HCT116 (cell line): Measurements from ENCODE around the gene BICD2. TPM values are rescaled to one million over a fixed set of nuclear protein-coding genes. Genes with fewer than 3 reads are reported as not detected.

ENCODE experiments used
- ATAC-seq: fragments of 200-7000 bp; cut with Tn5 transposase; 2 replicates; pipeline ENCODE4 v1.9.1; 2020; ENCODE audit warnings: mild to moderate bottlenecking, moderate library complexity
- BruUV-seq: library from RNA; stranded (reverse); fragments of 400-500 nt; replicated peaks from 2 replicates; lab custom pipeline; 2021; lab: Mats Ljungman, UMichigan
- CTCF ChIA-PET: fragments of 300-600 bp; sonication (Branson Sonifier 250); formaldehyde crosslinking; loops from one replicate; lab custom pipeline; 2021; ENCODE audit warnings: antibody characterized with exemption; lab: Charles Lee
- POLR2A ChIA-PET: fragments of 300-600, 350-600 bp; sonication (Branson Sonifier 250); formaldehyde crosslinking; loops from one replicate; lab custom pipeline; 2021; ENCODE audit warnings: antibody characterized with exemption; lab: Charles Lee
- RAD21 ChIA-PET, 2 experiments: fragments of 300-600 bp; sonication (Branson Sonifier 250); formaldehyde crosslinking; loops; one replicate each; lab custom pipeline; 2023; ENCODE audit warnings: low total read pairs in 2 of 2; ENCODE audit not compliant: uncharacterized antibody in 2 of 2, unreplicated experiment in 2 of 2, low non-redundant PET in 1 of 2; lab: Charles Lee
- DNase-seq: peaks from one replicate; pipeline ENCODE4 v3.0.0-alpha.2; 2010; ENCODE audit warnings: low read depth, low spot score
- H2AFZ ChIP-seq: fragments of 200-600 bp; shearing (Covaris generic), sonication (generic); 2 replicates; pipeline ENCODE4 v1.6.1; 2017; ENCODE audit warnings: low read depth, mixed run types, mixed read lengths, antibody characterized with exemption, low read length; ENCODE audit not compliant: poor library complexity, severe bottlenecking
- H3K27ac ChIP-seq: 2 replicates; pipeline ENCODE4 v1.5.1; 2012; ENCODE audit warnings: low read depth, low read length
- H3K27me3 ChIP-seq: fragments of 200-600 bp; sonication (generic); 2 replicates; pipeline ENCODE4 v1.6.1; 2016; ENCODE audit warnings: mixed run types, low read length, mixed read lengths; ENCODE audit not compliant: insufficient read depth
- H3K36me3 ChIP-seq, 2 experiments: fragments of 200-500 bp in 1 of 2; fragments of 200-600 bp in 1 of 2; sonication (Bioruptor generic) in 1 of 2; sonication (generic) in 1 of 2; 2 replicates each; pipeline versions ENCODE4 v1.5.1 to v1.6.1; 2014 to 2016; ENCODE audit warnings: low read length in 2 of 2, inconsistent platforms in 1 of 2, mixed read lengths in 1 of 2, mixed run types in 1 of 2; ENCODE audit not compliant: insufficient read depth in 2 of 2, control insufficient read depth in 1 of 2
- H3K4me1 ChIP-seq, 2 experiments: fragments of 200-600 bp in 1 of 2; sonication (generic) in 1 of 2; 2 replicates each; pipeline versions ENCODE4 v1.5.1 to v1.6.1; 2012 to 2017; ENCODE audit warnings: low read length in 2 of 2, inconsistent platforms in 1 of 2, mild to moderate bottlenecking in 1 of 2, mixed read lengths in 1 of 2, mixed run types in 1 of 2, moderate library complexity in 1 of 2; ENCODE audit not compliant: insufficient read depth in 2 of 2, control insufficient read depth in 1 of 2
- H3K4me2 ChIP-seq: fragments of 200-600 bp; sonication (generic); 2 replicates; pipeline ENCODE4 v1.6.1; 2017; ENCODE audit warnings: mixed run types, low read length, mixed read lengths
- H3K4me3 ChIP-seq, 2 experiments: fragments of 200-600 bp in 1 of 2; sonication (generic) in 1 of 2; replicated peaks in 1 of 2; 2 replicates each; pipeline ENCODE4 v1.5.1; 2011 to 2016; ENCODE audit warnings: low read length in 2 of 2, control low read depth in 1 of 2, low read depth in 1 of 2, mild to moderate bottlenecking in 1 of 2, mixed read lengths in 1 of 2, mixed run types in 1 of 2
- H3K79me2 ChIP-seq: fragments of 200-600 bp; sonication (generic); 2 replicates; pipeline ENCODE4 v1.6.1; 2017; ENCODE audit warnings: mild to moderate bottlenecking, mixed run types, low read length, moderate library complexity, mixed read lengths; ENCODE audit not compliant: insufficient read depth
- H3K9ac ChIP-seq: fragments of 200-600 bp; sonication (generic); 2 replicates; pipeline ENCODE4 v1.6.1; 2016; ENCODE audit warnings: low read length, mixed read lengths
- H3K9me2 ChIP-seq: fragments of 200-600 bp; sonication (generic), shearing (Covaris generic); 2 replicates; pipeline ENCODE4 v1.6.1; 2017; ENCODE audit warnings: mixed run types, mild to moderate bottlenecking, moderate library complexity; ENCODE audit not compliant: insufficient read depth
- H3K9me3 ChIP-seq, 2 experiments: fragments of 200-500 bp in 1 of 2; fragments of 200-600 bp in 1 of 2; sonication (Bioruptor generic) in 1 of 2; sonication (generic) in 1 of 2; 2 replicates each; pipeline ENCODE4 v1.6.1; 2014 to 2017; ENCODE audit warnings: low read length in 2 of 2, mixed read lengths in 2 of 2, inconsistent platforms in 1 of 2, low read depth in 1 of 2, mild to moderate bottlenecking in 1 of 2, mixed run types in 1 of 2, moderate library complexity in 1 of 2; ENCODE audit not compliant: control insufficient read depth in 1 of 2, insufficient read depth in 1 of 2
- H4K20me1 ChIP-seq: fragments of 200-600 bp; sonication (generic), shearing (Covaris generic); 2 replicates; pipeline ENCODE4 v1.6.1; 2017; ENCODE audit warnings: mixed run types, mild to moderate bottlenecking, moderate library complexity; ENCODE audit not compliant: insufficient read depth
- EGR1 ChIP-seq: IDR thresholded peaks from 2 replicates; pipeline ENCODE4 v1.6.1; 2012; ENCODE audit warnings: low read depth
- EZH2 ChIP-seq: fragments of 200-600 bp; sonication (generic); IDR thresholded peaks from 2 replicates; pipeline ENCODE4 v1.6.1; 2017; ENCODE audit warnings: antibody characterized with exemption, mixed run types
- FOSL1 ChIP-seq: IDR thresholded peaks from 2 replicates; pipeline ENCODE4 v1.6.1; 2012; ENCODE audit warnings: low read depth
- MAX ChIP-seq: IDR thresholded peaks from 2 replicates; pipeline ENCODE4 v1.6.1; 2012
- POLR2AphosphoS5 ChIP-seq: IDR thresholded peaks from 2 replicates; pipeline ENCODE4 v1.6.1; 2011; ENCODE audit warnings: mild to moderate bottlenecking, low read depth, low read length, moderate library complexity
- ZBTB33 ChIP-seq: IDR thresholded peaks from 2 replicates; pipeline ENCODE4 v1.6.1; 2011; ENCODE audit warnings: mild to moderate bottlenecking, low read length, moderate library complexity; ENCODE audit not compliant: insufficient replicate concordance; ENCODE audit errors: extremely low read depth
- intact Hi-C: fragments of 100-400 bp; cut with micrococcal nuclease; formaldehyde crosslinking; loops from 2 replicates; pipeline ENCODE4 v1.10.0; 2022
- total RNA-seq: library from RNA; stranded (reverse); gene quantifications from one replicate; pipeline ENCODE4 v1.2.1, GENCODE V29; 2021; ENCODE audit not compliant: unreplicated experiment
- TF ChIP-seq, protein P1 (sequence below): IDR thresholded peaks from 2 replicates; pipeline ENCODE4 v1.6.1; 2012

BICD2 gene
- total RNA-seq, 1 experiment from 2014 or later: 23.4 TPM

DNA sequence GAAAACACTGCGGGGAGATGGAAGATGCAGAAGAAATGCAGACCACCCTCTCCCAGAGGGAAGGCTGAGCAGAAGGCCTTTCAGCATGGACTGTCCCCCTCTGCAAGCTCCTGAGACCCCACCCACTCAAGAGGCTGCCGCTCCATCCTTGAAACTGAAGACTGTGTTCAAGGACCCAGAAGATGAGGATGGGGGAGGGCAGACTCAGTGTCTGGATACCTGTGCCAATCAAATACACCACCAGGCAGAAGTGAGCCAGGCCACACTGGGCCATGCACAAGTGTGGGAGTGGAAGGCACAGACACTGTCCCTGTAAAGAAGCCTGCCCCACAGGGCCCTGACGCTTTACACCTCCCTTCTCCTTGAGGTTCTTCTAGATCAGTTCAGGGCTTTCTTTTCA, 54.7 kb downstream of the BICD2 start (continued):
- TF ChIP-seq ZBTB33 (no peak), FOSL1 (no peak), EGR1 (no peak), EZH2 (no peak), MAX (no peak)
- TF ChIP-seq, protein P1, sequence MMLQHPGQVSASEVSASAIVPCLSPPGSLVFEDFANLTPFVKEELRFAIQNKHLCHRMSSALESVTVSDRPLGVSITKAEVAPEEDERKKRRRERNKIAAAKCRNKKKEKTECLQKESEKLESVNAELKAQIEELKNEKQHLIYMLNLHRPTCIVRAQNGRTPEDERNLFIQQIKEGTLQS: no peak
- TF ChIP-seq, all 23 proteins: peak for 0

GRCh38 chr9:92709240-92709639, 55.4 kb downstream of the BICD2 start:
- no peak overlapping the region for H2AFZ ChIP-seq
- H3K79me2 ChIP-seq: no peaks in the 10 kb centered on the region
- H3K4me2 ChIP-seq: no peak overlapping the region
- ChIA-PET RAD21 (no interaction called here), CTCF (no interaction called here), POLR2A (no interaction called here)
- H3K9me3 ChIP-seq: no peaks in the 10 kb centered on the region
- H3K27ac ChIP-seq: no peak overlapping the region
- no peak for TF ChIP-seq POLR2AphosphoS5
- H3K36me3 ChIP-seq: peaks cover 18% of the 10 kb centered on the region in 2 experiments; a peak in 2 of 4 replicates
- no peak overlapping the region for H3K4me3 ChIP-seq
- ATAC-seq (no peak), DNase-seq (no peak)
- no peaks in the 10 kb centered on the region for H3K9me2 ChIP-seq
- no peak overlapping the region for H3K9ac ChIP-seq
- peaks cover 0 to 21% of the 10 kb centered on the region in 2 experiments; a peak in 3 of 4 replicates for H3K4me1 ChIP-seq
- H4K20me1 ChIP-seq: no peaks in the 10 kb centered on the region
- intact Hi-C loops: no loop called here
- BruUV-seq: no TSS peak
- H3K27me3 ChIP-seq: no peaks in the 10 kb centered on the region
